Measurements from ENCODE around the gene CPED1. TPM values are rescaled to one million over a fixed set of nuclear protein-coding genes. Genes with fewer than 3 reads are reported as not detected.

Gene CPED1
- total RNA-seq, 2 donors from 2014 or later: not detected

DNA sequence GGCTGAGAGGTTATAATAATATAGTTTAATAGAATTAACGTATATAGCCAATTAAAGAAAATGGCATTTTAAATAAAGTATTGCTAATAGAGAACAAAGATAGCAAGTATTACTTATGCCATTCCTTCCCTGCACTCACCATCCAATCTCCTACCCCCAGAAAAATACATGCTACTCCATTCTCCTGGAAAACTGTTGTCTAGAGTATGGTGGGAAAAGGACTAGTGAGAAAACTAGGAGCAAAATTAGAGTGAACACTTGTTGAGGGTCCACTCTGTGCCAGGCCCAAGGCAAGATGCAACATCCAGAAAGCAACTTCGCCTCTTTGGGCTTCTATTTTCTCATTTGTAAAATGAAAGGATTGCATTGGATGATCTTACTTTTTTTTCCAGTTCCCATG, 149.1 kb downstream of the CPED1 start:
- no peaks in the 10 kb centered on the region for H3K36me3 Mint-ChIP-seq (ENCODE audit: low read depth)
- no peak for ATAC-seq (replicated peaks)
- peaks cover 4% of the 10 kb centered on the region for H3K27me3 Mint-ChIP-seq
- no peaks in the 10 kb centered on the region for H3K4me1 Mint-ChIP-seq
- H3K27ac Mint-ChIP-seq: no peak overlapping the region
- no peaks in the 10 kb centered on the region for H3K9me3 Mint-ChIP-seq
- H3K4me3 Mint-ChIP-seq: no peak overlapping the region

DNA sequence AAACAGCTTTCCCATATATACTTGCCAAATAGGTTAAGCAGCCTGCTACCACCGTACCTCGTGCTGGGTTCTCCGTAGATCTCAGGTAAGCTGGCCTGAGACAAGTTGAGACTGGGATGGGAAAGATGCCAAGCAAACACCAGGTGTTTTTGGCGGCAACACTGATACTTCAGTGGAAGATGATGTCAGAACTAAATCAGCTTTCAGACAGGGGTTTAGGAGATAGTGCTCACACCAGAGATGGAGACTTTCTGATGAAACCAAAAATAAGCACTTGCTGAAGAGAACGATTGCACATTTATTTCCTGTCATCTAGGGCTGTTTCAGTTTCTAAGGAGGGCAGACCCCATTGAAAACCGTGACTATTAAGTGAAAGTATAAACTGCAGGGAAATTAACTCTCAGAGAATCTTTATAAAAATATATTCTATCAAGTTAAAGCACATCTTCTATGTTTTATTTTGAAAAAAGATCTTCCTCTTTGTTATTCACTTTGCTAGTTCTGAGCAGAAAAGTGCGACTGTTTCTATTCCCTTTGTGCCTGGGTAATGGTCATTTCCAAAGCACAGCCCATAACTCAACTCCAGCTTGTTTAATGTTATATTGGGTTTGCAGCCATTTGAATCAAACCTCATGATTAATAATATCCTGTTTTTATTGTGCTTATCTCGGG, 149.9 kb downstream of the CPED1 start:
- H3K4me3 Mint-ChIP-seq: no peak overlapping the region
- H3K9me3 Mint-ChIP-seq: no peaks in the 10 kb centered on the region
- ATAC-seq (replicated peaks): peak; percentile 42
- no peaks in the 10 kb centered on the region for H3K36me3 Mint-ChIP-seq (ENCODE audit: low read depth)
- no peak overlapping the region for H3K27ac Mint-ChIP-seq
- no peaks in the 10 kb centered on the region for H3K4me1 Mint-ChIP-seq
- H3K27me3 Mint-ChIP-seq: peaks cover 4% of the 10 kb centered on the region

DNA sequence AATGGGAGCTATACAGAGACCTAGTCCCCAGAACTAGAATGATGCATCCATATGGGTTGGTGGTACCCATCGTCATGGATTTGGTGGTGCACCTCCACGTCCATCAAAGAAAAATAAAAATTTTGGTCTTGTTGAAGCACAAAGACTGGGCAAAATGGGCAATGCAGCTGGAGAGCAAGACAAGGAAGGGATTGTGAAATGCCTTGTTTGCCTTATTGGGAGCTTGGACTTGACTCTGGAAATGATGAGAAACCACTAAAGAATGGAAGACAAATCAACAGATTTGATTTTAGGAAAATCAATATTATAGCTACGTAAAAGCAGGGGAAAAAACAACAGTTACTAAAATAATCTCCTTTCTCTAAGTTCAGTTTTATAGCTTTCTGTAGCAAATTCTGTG, 150.9 kb downstream of the CPED1 start:
- Mint-ChIP-seq H3K4me3 (no peak overlapping the region), H3K4me1 (no peaks in the 10 kb centered on the region), H3K36me3 (ENCODE audit: low read depth) (no peaks in the 10 kb centered on the region), H3K27me3 (peaks cover 4% of the 10 kb centered on the region), H3K9me3 (no peaks in the 10 kb centered on the region), H3K27ac (no peak overlapping the region)
- ATAC-seq (replicated peaks): no peak

DNA sequence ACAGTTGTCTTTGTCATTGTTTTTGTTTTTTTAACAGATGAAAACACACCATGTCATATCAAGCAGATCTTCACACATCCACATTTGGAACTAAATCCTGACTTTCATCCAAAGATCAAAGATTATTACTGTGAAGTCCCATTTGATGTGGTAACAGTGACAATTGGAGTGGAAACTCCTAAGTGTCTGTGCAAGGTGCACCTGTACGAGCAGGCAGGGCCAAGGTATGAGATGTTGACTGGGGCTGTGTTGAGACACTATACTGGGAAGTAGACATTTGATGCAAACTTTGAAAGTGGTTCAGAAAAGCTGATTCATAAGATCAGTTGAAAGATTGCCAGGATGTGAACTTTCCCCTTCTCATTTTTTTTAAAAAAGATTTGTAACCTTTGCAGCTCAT, 152.3 kb downstream of the CPED1 start:
- Mint-ChIP-seq H3K27ac (no peak overlapping the region), H3K27me3 (peaks cover 5% of the 10 kb centered on the region), H3K4me3 (no peak overlapping the region), H3K36me3 (ENCODE audit: low read depth) (no peaks in the 10 kb centered on the region), H3K9me3 (no peaks in the 10 kb centered on the region), H3K4me1 (no peaks in the 10 kb centered on the region)
- ATAC-seq (replicated peaks): no peak

- no peak overlapping the region for H3K4me3 Mint-ChIP-seq
- no peaks in the 10 kb centered on the region for H3K4me1 Mint-ChIP-seq
- H3K27me3 Mint-ChIP-seq: peaks cover 11% of the 10 kb centered on the region
- no peaks in the 10 kb centered on the region for H3K36me3 Mint-ChIP-seq (ENCODE audit: low read depth)
- no peak overlapping the region for H3K27ac Mint-ChIP-seq
- ATAC-seq (replicated peaks): no peak
- no peaks in the 10 kb centered on the region for H3K9me3 Mint-ChIP-seq
Observed at GRCh38 chr7:121151774-121152221, 163.3 kb downstream of the CPED1 start.

DNA sequence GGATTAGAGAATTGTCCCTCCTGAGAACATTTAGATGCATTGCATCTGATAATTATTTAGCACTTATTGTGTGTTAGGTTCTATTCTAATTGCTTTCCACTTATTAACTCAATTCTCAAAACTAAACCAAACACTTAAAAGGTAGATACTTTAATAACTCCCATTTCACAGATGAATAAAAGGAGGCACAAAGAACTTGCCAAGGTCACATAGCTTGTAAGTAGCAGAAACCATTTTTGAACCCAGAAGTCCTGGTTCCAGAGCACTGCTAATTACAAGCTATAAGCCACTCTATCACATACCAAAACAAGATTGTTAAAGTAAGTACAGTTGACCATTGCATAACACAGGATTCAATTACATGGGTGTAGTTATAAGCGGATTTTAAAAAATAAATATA, 164.9 kb downstream of the CPED1 start:
- peaks cover 8% of the 10 kb centered on the region for H3K27me3 Mint-ChIP-seq
- no peaks in the 10 kb centered on the region for H3K9me3 Mint-ChIP-seq
- no peak overlapping the region for H3K27ac Mint-ChIP-seq
- H3K36me3 Mint-ChIP-seq (ENCODE audit: low read depth): no peaks in the 10 kb centered on the region
- ATAC-seq (replicated peaks): no peak
- no peak overlapping the region for H3K4me3 Mint-ChIP-seq
- H3K4me1 Mint-ChIP-seq: no peaks in the 10 kb centered on the region

DNA sequence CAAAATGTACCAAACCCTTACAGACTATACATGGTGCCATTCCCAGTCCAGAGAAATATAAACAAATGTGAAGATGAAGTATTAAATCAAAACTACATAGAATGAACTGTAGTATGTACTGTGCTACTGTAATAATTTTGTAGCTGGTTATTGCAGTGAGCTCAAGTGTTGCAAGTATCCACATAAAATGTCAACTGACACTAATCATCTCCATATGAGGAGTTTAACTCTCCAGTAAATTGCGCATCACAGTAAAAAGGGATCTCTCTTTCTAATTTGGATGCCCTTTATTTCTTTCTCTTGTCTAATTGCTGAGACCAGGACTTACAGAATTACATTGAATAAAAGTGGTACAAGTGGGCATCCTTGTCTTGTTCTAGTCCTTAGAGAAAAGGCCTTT, 165.5 kb downstream of the CPED1 start:
- no peak overlapping the region for H3K27ac Mint-ChIP-seq
- ATAC-seq (replicated peaks): no peak
- H3K4me3 Mint-ChIP-seq: no peak overlapping the region
- peaks cover 4% of the 10 kb centered on the region for H3K27me3 Mint-ChIP-seq
- no peaks in the 10 kb centered on the region for H3K4me1 Mint-ChIP-seq
- H3K36me3 Mint-ChIP-seq (ENCODE audit: low read depth): no peaks in the 10 kb centered on the region
- no peaks in the 10 kb centered on the region for H3K9me3 Mint-ChIP-seq

GRCh38 chr7:121156825-121157224, 168.3 kb downstream of the CPED1 start:
- no peaks in the 10 kb centered on the region for H3K36me3 Mint-ChIP-seq (ENCODE audit: low read depth)
- no peak overlapping the region for H3K27ac Mint-ChIP-seq

GRCh38 chr7:121157341-121157751, 168.8 kb downstream of the CPED1 start:
- Mint-ChIP-seq H3K27ac (no peak overlapping the region), H3K27me3 (peaks cover 3% of the 10 kb centered on the region), H3K4me1 (no peaks in the 10 kb centered on the region), H3K4me3 (no peak overlapping the region), H3K9me3 (no peaks in the 10 kb centered on the region), H3K36me3 (ENCODE audit: low read depth) (no peaks in the 10 kb centered on the region)
- ATAC-seq (replicated peaks): no peak

More at GRCh38 chr7:121156825-121157224, 168.3 kb downstream of the CPED1 start:
- H3K27me3 Mint-ChIP-seq: peaks cover 3% of the 10 kb centered on the region
- no peak overlapping the region for H3K4me3 Mint-ChIP-seq
- ATAC-seq (replicated peaks): no peak
- no peaks in the 10 kb centered on the region for H3K4me1 Mint-ChIP-seq
- H3K9me3 Mint-ChIP-seq: no peaks in the 10 kb centered on the region

DNA sequence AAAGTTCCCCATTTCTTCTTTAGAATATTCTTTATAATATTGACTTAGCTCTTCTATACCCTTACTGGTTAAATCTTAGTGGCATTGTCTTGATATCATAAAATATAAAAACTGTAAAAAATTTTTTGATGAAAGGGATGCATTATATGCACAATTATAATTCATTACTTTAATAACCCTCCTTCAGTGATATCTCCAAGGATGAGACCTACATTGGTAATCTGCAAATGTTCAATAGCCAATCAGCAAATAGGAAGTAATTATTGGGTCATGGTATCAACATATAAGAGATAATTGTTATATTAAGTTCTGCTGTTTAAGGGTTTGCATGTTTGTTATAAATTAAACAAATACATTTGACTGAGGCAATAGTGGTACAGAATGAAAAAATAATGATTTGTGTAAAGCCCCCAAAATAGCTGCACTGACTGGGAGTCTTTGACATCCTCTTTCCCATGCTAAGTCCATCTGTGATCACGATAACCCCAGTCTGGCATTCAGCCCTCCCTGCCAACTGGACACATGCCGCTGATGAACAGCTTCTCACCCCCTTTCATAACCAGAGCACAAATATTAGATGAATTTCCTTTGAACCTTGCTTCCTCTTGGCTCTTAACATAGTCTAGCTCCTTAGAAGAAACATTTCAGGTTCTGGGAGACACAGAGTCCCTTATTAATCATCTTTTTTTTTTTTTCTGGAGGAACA, 169.5 kb downstream of the CPED1 start:
- no peak for ATAC-seq (replicated peaks)
- no peaks in the 10 kb centered on the region for H3K36me3 Mint-ChIP-seq (ENCODE audit: low read depth)
- no peaks in the 10 kb centered on the region for H3K9me3 Mint-ChIP-seq
- H3K27me3 Mint-ChIP-seq: peaks cover 3% of the 10 kb centered on the region
- H3K27ac Mint-ChIP-seq: no peak overlapping the region
- H3K4me3 Mint-ChIP-seq: no peak overlapping the region
- no peaks in the 10 kb centered on the region for H3K4me1 Mint-ChIP-seq

DNA sequence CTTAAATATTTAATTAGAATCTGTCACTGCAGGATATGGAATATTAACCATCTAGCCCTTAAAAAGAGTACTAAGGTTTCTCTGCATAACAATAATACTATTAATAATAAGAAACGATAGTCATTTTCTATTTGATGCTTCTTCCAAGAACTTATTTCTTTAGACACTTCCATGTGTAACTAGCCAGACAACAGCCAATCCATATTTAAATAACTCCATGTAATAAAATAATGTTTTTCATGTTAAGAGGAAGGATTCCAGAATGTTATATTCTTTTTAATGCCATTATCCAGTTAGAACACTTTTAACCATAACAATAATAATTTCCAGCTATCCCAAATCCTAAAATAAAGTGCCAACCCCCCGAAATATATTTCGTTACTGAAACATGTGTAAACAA, 170.2 kb downstream of the CPED1 start:
- Mint-ChIP-seq H3K36me3 (ENCODE audit: low read depth) (no peaks in the 10 kb centered on the region), H3K4me3 (no peak overlapping the region), H3K27ac (no peak overlapping the region)

DNA sequence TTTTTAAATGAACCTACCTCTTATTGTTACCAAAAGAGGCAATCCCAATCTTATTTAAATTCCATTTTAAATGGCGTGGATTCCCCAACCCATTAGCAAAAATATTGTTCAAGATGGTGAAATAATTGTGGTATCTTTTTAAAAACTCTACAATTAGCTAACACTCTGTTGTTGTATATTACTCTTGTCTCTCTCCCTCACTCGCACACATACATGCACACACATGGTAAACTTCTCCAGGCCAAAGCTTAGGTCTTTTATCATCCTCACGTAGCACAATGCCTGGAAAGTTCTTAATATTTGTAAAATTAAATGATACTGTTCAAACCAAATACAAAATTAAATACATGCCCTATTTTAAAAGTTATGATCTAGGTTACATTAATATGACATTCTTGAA, 171.0 kb downstream of the CPED1 start:
- no peaks in the 10 kb centered on the region for H3K4me1 Mint-ChIP-seq
- H3K27me3 Mint-ChIP-seq: peaks cover 3% of the 10 kb centered on the region
- no peak overlapping the region for H3K4me3 Mint-ChIP-seq
- H3K27ac Mint-ChIP-seq: no peak overlapping the region
- H3K9me3 Mint-ChIP-seq: no peaks in the 10 kb centered on the region
- H3K36me3 Mint-ChIP-seq (ENCODE audit: low read depth): no peaks in the 10 kb centered on the region
- no peak for ATAC-seq (replicated peaks)

More for the DNA sequence above, 170.2 kb downstream of the CPED1 start:
- peaks cover 3% of the 10 kb centered on the region for H3K27me3 Mint-ChIP-seq
- H3K4me1 Mint-ChIP-seq: no peaks in the 10 kb centered on the region
- no peaks in the 10 kb centered on the region for H3K9me3 Mint-ChIP-seq
- no peak for ATAC-seq (replicated peaks)

DNA sequence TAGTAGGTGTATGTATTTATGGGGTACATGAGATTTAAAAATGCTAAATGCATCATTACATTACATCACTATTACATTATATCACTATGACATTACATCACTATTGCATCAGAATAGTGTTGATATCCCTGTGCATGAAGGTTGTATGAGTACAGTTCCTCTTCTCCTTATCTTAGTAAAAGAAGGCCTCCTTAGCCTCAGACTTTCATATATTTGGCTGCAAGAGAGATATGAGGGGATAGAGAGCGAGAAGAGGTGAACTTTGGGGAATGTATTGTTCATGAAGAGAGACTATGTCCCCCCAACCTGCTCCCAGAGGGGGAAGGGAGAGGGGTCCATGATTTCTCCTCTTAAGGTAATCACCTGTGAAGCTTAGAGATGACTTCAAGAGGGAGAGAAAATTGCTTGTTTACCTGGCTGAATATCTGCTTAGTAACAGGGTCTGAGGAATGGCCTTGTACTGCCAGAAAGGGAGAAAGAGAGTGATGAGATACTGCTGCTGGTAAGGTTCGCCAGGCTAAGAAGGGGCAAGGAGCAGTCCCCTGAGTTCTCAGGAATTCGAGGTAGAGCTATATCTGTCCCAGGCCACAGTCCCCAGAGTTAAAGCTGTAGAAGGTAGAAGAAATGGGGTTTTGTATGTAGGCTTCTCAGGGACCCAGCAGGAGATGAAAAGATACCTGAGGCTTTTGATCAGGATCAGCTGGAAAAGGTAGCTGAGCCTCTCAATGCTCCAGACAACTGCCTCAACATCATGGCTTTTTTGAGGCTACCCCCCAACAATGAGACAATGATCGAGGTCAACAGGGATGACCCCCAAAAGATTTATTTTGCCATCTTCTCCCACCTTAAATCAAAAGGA, 171.9 kb downstream of the CPED1 start:
- no peak for ATAC-seq (replicated peaks)
- H3K4me1 Mint-ChIP-seq: no peaks in the 10 kb centered on the region
- H3K36me3 Mint-ChIP-seq (ENCODE audit: low read depth): no peaks in the 10 kb centered on the region
- no peak overlapping the region for H3K27ac Mint-ChIP-seq
- no peaks in the 10 kb centered on the region for H3K9me3 Mint-ChIP-seq
- peaks cover 3% of the 10 kb centered on the region for H3K27me3 Mint-ChIP-seq
- no peak overlapping the region for H3K4me3 Mint-ChIP-seq

DNA sequence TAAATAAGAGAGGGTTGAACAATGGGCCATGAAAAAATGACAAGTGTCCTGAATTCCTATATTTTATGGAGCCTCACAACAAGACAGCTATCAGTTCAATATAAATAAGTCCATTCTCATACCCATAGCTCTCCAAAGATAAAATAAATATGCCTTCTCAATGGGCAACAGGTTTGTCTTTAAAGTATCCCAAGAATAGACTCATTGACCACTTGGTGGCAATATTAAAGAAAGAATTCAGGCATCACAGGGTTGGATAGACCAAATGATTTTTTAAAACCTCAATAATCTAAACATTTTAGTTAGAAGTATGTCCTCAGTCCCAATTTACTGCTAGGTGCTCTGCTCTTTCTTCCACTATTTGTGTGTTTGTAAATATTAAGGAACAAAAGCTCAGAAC, 175.2 kb downstream of the CPED1 start:
- no peaks in the 10 kb centered on the region for H3K27me3 Mint-ChIP-seq
- no peak for ATAC-seq (replicated peaks)
- no peak overlapping the region for H3K27ac Mint-ChIP-seq
- no peaks in the 10 kb centered on the region for H3K9me3 Mint-ChIP-seq
- H3K4me3 Mint-ChIP-seq: no peak overlapping the region
- no peaks in the 10 kb centered on the region for H3K36me3 Mint-ChIP-seq (ENCODE audit: low read depth)
- no peaks in the 10 kb centered on the region for H3K4me1 Mint-ChIP-seq

DNA sequence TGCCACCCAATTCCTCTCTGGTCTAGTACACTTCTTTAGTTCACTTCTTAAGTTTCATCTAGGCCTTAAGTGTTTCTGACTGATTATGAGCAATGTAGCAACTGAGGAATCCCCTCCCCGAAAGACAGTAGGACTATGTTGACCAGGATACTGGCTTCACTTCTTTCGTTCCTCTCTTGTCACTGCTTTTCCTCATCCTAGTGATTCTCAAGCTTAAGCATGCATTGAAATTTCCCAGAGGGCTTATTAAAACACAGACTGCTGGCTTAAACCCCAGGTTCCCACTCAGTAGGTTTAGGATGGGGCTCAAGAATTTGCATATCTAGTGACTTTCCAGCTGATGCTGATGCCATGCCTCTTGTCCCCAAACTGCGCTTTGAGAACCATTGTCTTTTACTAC, 175.7 kb downstream of the CPED1 start:
- Mint-ChIP-seq H3K4me1 (no peaks in the 10 kb centered on the region), H3K9me3 (no peaks in the 10 kb centered on the region), H3K36me3 (ENCODE audit: low read depth) (no peaks in the 10 kb centered on the region), H3K4me3 (no peak overlapping the region), H3K27ac (no peak overlapping the region), H3K27me3 (no peaks in the 10 kb centered on the region)
- ATAC-seq (replicated peaks): no peak
